GM12878 (cell line): Measurements from ENCODE around the gene PTPRN2. TPM values are rescaled to one million over a fixed set of nuclear protein-coding genes. Genes with fewer than 3 reads are reported as not detected.

Source experiments
- ATAC-seq: fragments of 200-7000 bp; cut with Tn5 transposase; 3 replicates; pipeline ENCODE4 v1.9.1; 2020; ENCODE audit warnings: mild to moderate bottlenecking, moderate library complexity
- BruUV-seq: library from RNA; stranded (reverse); fragments of 400-500 nt; replicated peaks from 2 replicates; lab custom pipeline; 2021; lab: Mats Ljungman, UMichigan
- CTCF ChIA-PET: fragments of 300-600 bp; sonication (Branson Sonifier 250); formaldehyde crosslinking; extraction: SDS; loops from one replicate; lab custom pipeline; 2021; ENCODE audit warnings: inconsistent platforms; lab: Yijun Ruan, JAX
- POLR2A ChIA-PET: fragments of 350-600 bp; formaldehyde crosslinking; extraction: SDS; loops from one replicate; lab custom pipeline; 2021; ENCODE audit warnings: inconsistent platforms; lab: Charles Lee
- RAD21 ChIA-PET: fragments of 300-600 bp; sonication (Branson Sonifier 250); formaldehyde crosslinking; loops from one replicate; lab custom pipeline; 2023; ENCODE audit warnings: antibody characterized with exemption; ENCODE audit not compliant: unreplicated experiment; lab: Charles Lee
- SMC1A ChIA-PET: fragments of 300-600 bp; sonication (Branson Sonifier 250); formaldehyde crosslinking; loops from one replicate; lab custom pipeline; 2023; ENCODE audit not compliant: unreplicated experiment, uncharacterized antibody; lab: Charles Lee
- DNase-seq: peaks from one replicate; pipeline ENCODE4 v3.0.0-alpha.2; 2011; ENCODE audit warnings: low read depth, low spot score
- FAIRE-seq: peaks from 3 replicates; lab custom pipeline; 2011; peaks lifted over from hg19 to GRCh38; lab: Jason Lieb, UNC
- H2AFZ ChIP-seq: 2 replicates; pipeline ENCODE4 v1.6.0; 2011; ENCODE audit warnings: low read depth, low read length, control low read depth; ENCODE audit not compliant: control insufficient read depth
- H3K27ac ChIP-seq: 2 replicates; pipeline ENCODE4 v1.5.1; 2011; ENCODE audit warnings: control low read depth; ENCODE audit not compliant: control insufficient read depth, insufficient read depth
- H3K27me3 ChIP-seq, 2 experiments: replicated peaks in 1 of 2; 2 replicates each; pipeline versions ENCODE4 v1.6.0 to v1.6.1; 2011; ENCODE audit warnings: low read length in 1 of 2; ENCODE audit not compliant: control insufficient read depth in 2 of 2, insufficient read depth in 2 of 2
- H3K36me3 ChIP-seq, 2 experiments: 2 replicates each; pipeline ENCODE4 v1.5.1; 2011; ENCODE audit warnings: low read length in 1 of 2; ENCODE audit not compliant: control insufficient read depth in 2 of 2, insufficient read depth in 2 of 2
- H3K4me1 ChIP-seq: 2 replicates; pipeline ENCODE4 v1.6.1; 2011; ENCODE audit warnings: mild to moderate bottlenecking, low read length, moderate library complexity, mixed read lengths; ENCODE audit not compliant: control insufficient read depth, insufficient read depth
- H3K4me2 ChIP-seq: 2 replicates; pipeline ENCODE4 v1.6.0; 2011; ENCODE audit warnings: control low read depth; ENCODE audit not compliant: control insufficient read depth, insufficient read depth
- H3K4me3 ChIP-seq: fragments of 200-600 bp; sonication (generic); 2 replicates; pipeline ENCODE4 v1.5.1; 2016
- H3K79me2 ChIP-seq: 2 replicates; pipeline ENCODE4 v1.6.0; 2011; ENCODE audit warnings: low read length; ENCODE audit not compliant: control insufficient read depth, insufficient read depth
- H3K9ac ChIP-seq: 2 replicates; pipeline ENCODE4 v1.8.0; 2011; ENCODE audit warnings: low read length, control low read depth, mixed read lengths; ENCODE audit not compliant: control insufficient read depth, insufficient read depth
- H3K9me3 ChIP-seq: replicated peaks from 3 replicates; pipeline ENCODE4 v1.5.1; 2011; ENCODE audit warnings: mild to moderate bottlenecking, low read length; ENCODE audit not compliant: control insufficient read depth, insufficient read depth
- H4K20me1 ChIP-seq: 2 replicates; pipeline ENCODE4 v1.6.0; 2011; ENCODE audit not compliant: control insufficient read depth, insufficient read depth
- BMI1 ChIP-seq: fragments of 450-650 bp; IDR thresholded peaks from 2 replicates; pipeline ENCODE4 v1.6.1; 2016; ENCODE audit warnings: mild to moderate bottlenecking, moderate library complexity, borderline replicate concordance
- BRCA1 ChIP-seq: IDR thresholded peaks from 2 replicates; pipeline ENCODE4 v1.6.1; 2011; ENCODE audit warnings: low read depth, low read length, improper control_type of control experiment
- CEBPZ ChIP-seq: fragments of 150-350 bp; IDR thresholded peaks from 2 replicates; pipeline ENCODE4 v1.6.1; 2016; ENCODE audit warnings: low read depth, low read length
- EED ChIP-seq: sonication (generic); IDR thresholded peaks from 2 replicates; pipeline ENCODE4 v1.6.1; 2016; ENCODE audit warnings: antibody characterized with exemption, low read depth
- ESRRA ChIP-seq: IDR thresholded peaks from 2 replicates; pipeline ENCODE4 v1.6.1; 2012; ENCODE audit warnings: mild to moderate bottlenecking, low read length, improper control_type of control experiment
- GABPA ChIP-seq: IDR thresholded peaks from 2 replicates; pipeline ENCODE4 v1.6.1; 2014; ENCODE audit warnings: antibody characterized with exemption, low read depth, mild to moderate bottlenecking, inconsistent platforms
- POLR2AphosphoS2 ChIP-seq: IDR thresholded peaks from 2 replicates; pipeline ENCODE4 v1.6.1; 2011; ENCODE audit warnings: low read depth, mild to moderate bottlenecking, low read length, improper control_type of control experiment, moderate library complexity
- REST ChIP-seq: IDR thresholded peaks from 2 replicates; pipeline ENCODE4 v1.6.1; 2012; ENCODE audit warnings: mild to moderate bottlenecking, low read depth, low read length
- SMAD1 ChIP-seq: fragments of 450-650 bp; IDR thresholded peaks from 2 replicates; pipeline ENCODE4 v1.6.1; 2018; ENCODE audit warnings: mild to moderate bottlenecking, low read depth; ENCODE audit not compliant: partially characterized antibody
- TCF3 ChIP-seq: IDR thresholded peaks from 2 replicates; pipeline ENCODE4 v1.6.1; 2012; ENCODE audit warnings: low read depth, mild to moderate bottlenecking, low read length, borderline replicate concordance; ENCODE audit not compliant: insufficient read depth
- ZBTB4 ChIP-seq: fragments of 450-650 bp; formaldehyde crosslinking; IDR thresholded peaks from 2 replicates; pipeline ENCODE4 v1.4.0; 2022; ENCODE audit warnings: mild to moderate bottlenecking, moderate library complexity
- ZNF384 ChIP-seq: IDR thresholded peaks from 2 replicates; pipeline ENCODE4 v1.6.1; 2012; ENCODE audit warnings: low read depth, mild to moderate bottlenecking, low read length, improper control_type of control experiment, borderline replicate concordance
- WGBS: methylation state at CpG from one replicate; pipeline ENCODE4 v1.1.6; 2016; ENCODE audit warnings: low lambda C conversion rate; ENCODE audit not compliant: insufficient replicate concordance, insufficient coverage; ENCODE audit errors: missing lambda C conversion rate; 5-methylcytosine and 5-hydroxymethylcytosine counted together
- in situ Hi-C: fragments of 300-500 bp; cut with MboI; formaldehyde crosslinking; loops from 9 replicates; pipeline ENCODE4 v1.14.3; 2018; ENCODE audit warnings: mixed read lengths
- intact Hi-C: fragments of 100-400 bp; cut with micrococcal nuclease; formaldehyde crosslinking; loops from one replicate; pipeline ENCODE4 v1.14.2; 2022; ENCODE audit not compliant: unreplicated experiment
- polyA plus RNA-seq, 11 experiments: library from polyadenylated mRNA; depleted of rRNA in 4 of 11; unstranded in 6 of 11; stranded (reverse) in 5 of 11; fragments of >200 nt; fragmentation: Nextera tagmentation in 4 of 11; fragmentation: Illumina TruSeq in 1 of 11; extraction: Ambion mirVana in 4 of 11; extraction: Trizol in 1 of 11; gene quantifications; 1 replicate in 1 of 11; 2 replicates in 10 of 11; pipeline versions ENCODE4 v1.2.1 to v1.2.3, GENCODE V29; 2011 to 2016; ENCODE audit warnings: inconsistent platforms in 2 of 11, missing spikeins in 2 of 11, low read depth in 1 of 11
- total RNA-seq, 4 experiments: library from RNA; depleted of rRNA in 3 of 4; stranded (reverse); fragments of >200 nt in 3 of 4; fragmentation: Illumina TruSeq in 1 of 4; extraction: Trizol in 1 of 4; gene quantifications; 2 replicates each; pipeline versions ENCODE4 v1.2.1 to v1.2.3, GENCODE V29; 2013 to 2021

PTPRN2 gene
- total and polyA plus RNA-seq, 10 of the 15 experiments (the other 5 are each of a cell fraction or from before 2014, with no cell fraction given), result 5.4 TPM; not detected in 9

- no TSS peak for BruUV-seq
- TF ChIP-seq EED (no peak), REST (no peak), BRCA1 (no peak), BMI1 (no peak), CEBPZ (no peak), TCF3 (no peak), POLR2AphosphoS2 (no peak), ESRRA (no peak), GABPA (no peak), ZBTB4 (CRISPR knock-in tag) (no peak), SMAD1 (no peak), ZNF384 (no peak)
- Histone ChIP-seq H3K9me3 (peaks cover 2% of the 10 kb centered on the region; the same call in 1 of the 3 replicates), H3K4me3 (no peak overlapping the region), H3K27ac (no peak overlapping the region), H3K4me2 (no peak overlapping the region), H4K20me1 (no peaks in the 10 kb centered on the region), H3K4me1 (no peaks in the 10 kb centered on the region), H3K36me3 (no peaks in the 10 kb centered on the region), H2AFZ (no peak overlapping the region), H3K27me3 (no peaks in the 10 kb centered on the region), H3K79me2 (no peaks in the 10 kb centered on the region), H3K9ac (no peak overlapping the region)
- FAIRE-seq, result no peak
- ChIA-PET SMC1A (no interaction called here), RAD21 (no interaction called here), CTCF (no interaction called here), POLR2A (no interaction called here)
- DNase-seq, result no peak
- no peak for ATAC-seq
- intact Hi-C loops, result no loop called here
- 39% methylated on average over 11 of the region's 11 CpGs for WGBS
- in situ Hi-C loops, result no loop called here
Measured at GRCh38 chr7:158384746-158385145, 202.9 kb downstream of the PTPRN2 start.
